H9 (cell line): ENCODE measurements around the gene NCAN. TPM values are rescaled to one million over a fixed set of nuclear protein-coding genes. Genes with fewer than 3 reads are reported as not detected.
A peak's percentile ranks its signal among the peaks of the same experiment; 100 is the strongest.

ENCODE experiments used
- DNase-seq: peaks from one replicate; pipeline ENCODE4 v3.0.0-alpha.2; 2017
- H2AFZ ChIP-seq: one replicate; pipeline ENCODE4 v1.6.1; 2013; ENCODE audit warnings: mild to moderate bottlenecking, low read length, control low read depth, moderate library complexity
- H2AK5ac ChIP-seq: 2 replicates; pipeline ENCODE4 v1.6.1; 2013; ENCODE audit warnings: low read length, control low read depth, mixed read lengths; ENCODE audit not compliant: insufficient read length
- H2BK120ac ChIP-seq: one replicate; pipeline ENCODE4 v1.6.1; 2013; ENCODE audit warnings: low read depth, mild to moderate bottlenecking, low read length, control low read depth, inconsistent platforms; ENCODE audit not compliant: poor library complexity, severe bottlenecking
- H2BK12ac ChIP-seq: 2 replicates; pipeline ENCODE4 v1.6.1; 2013; ENCODE audit warnings: low read length, control low read depth, mixed read lengths, low read depth; ENCODE audit not compliant: insufficient read length
- H2BK15ac ChIP-seq: 2 replicates; pipeline ENCODE4 v1.6.1; 2013; ENCODE audit warnings: low read depth, low read length, control low read depth
- H2BK20ac ChIP-seq: one replicate; pipeline ENCODE4 v1.6.1; 2013; ENCODE audit warnings: low read depth, mild to moderate bottlenecking, low read length, control low read depth, inconsistent platforms; ENCODE audit not compliant: poor library complexity, severe bottlenecking
- H2BK5ac ChIP-seq: 2 replicates; pipeline ENCODE4 v1.6.1; 2013; ENCODE audit warnings: low read length, control low read depth, mixed read lengths; ENCODE audit not compliant: insufficient read length
- H3K14ac ChIP-seq: 2 replicates; pipeline ENCODE4 v1.6.1; 2013; ENCODE audit warnings: low read length, control low read depth; ENCODE audit not compliant: insufficient read depth
- H3K18ac ChIP-seq: 2 replicates; pipeline ENCODE4 v1.6.1; 2013; ENCODE audit warnings: low read depth, mild to moderate bottlenecking, mixed read lengths, low read length, control low read depth; ENCODE audit not compliant: insufficient read length
- H3K23ac ChIP-seq: 2 replicates; pipeline ENCODE4 v1.6.1; 2013; ENCODE audit warnings: low read length, control low read depth, mixed read lengths, low read depth; ENCODE audit not compliant: insufficient read length
- H3K23me2 ChIP-seq: 2 replicates; pipeline ENCODE4 v1.6.1; 2013; ENCODE audit warnings: low read depth, mild to moderate bottlenecking, mixed read lengths, low read length, control low read depth; ENCODE audit not compliant: insufficient read length, poor library complexity, severe bottlenecking
- H3K27ac ChIP-seq: 2 replicates; pipeline ENCODE4 v1.5.1; 2013; ENCODE audit warnings: low read length, control low read depth, mixed read lengths, low read depth; ENCODE audit not compliant: insufficient read length
- H3K27me3 ChIP-seq: 2 replicates; pipeline ENCODE4 v1.6.1; 2013; ENCODE audit warnings: low read length, control low read depth, inconsistent platforms; ENCODE audit not compliant: insufficient read depth
- H3K4ac ChIP-seq: 2 replicates; pipeline ENCODE4 v1.6.1; 2013; ENCODE audit warnings: low read depth, mild to moderate bottlenecking, control low read depth, inconsistent platforms, low read length, moderate library complexity
- H3K4me1 ChIP-seq: 2 replicates; pipeline ENCODE4 v1.6.1; 2013; ENCODE audit warnings: low read length, control low read depth, inconsistent platforms; ENCODE audit not compliant: insufficient read depth
- H3K4me2 ChIP-seq: 2 replicates; pipeline ENCODE4 v1.6.1; 2013; ENCODE audit warnings: low read length, control low read depth, mixed read lengths; ENCODE audit not compliant: insufficient read length, insufficient read depth
- H3K56ac ChIP-seq: 2 replicates; pipeline ENCODE4 v1.6.1; 2013; ENCODE audit warnings: low read depth, mild to moderate bottlenecking, mixed read lengths, low read length, control low read depth; ENCODE audit not compliant: insufficient read length
- H3K79me1 ChIP-seq: 2 replicates; pipeline ENCODE4 v1.6.1; 2013; ENCODE audit warnings: low read depth, mild to moderate bottlenecking, moderate library complexity, low read length, control low read depth, inconsistent platforms; ENCODE audit not compliant: insufficient read depth, poor library complexity, severe bottlenecking
- H3K79me2 ChIP-seq: 2 replicates; pipeline ENCODE4 v1.6.1; 2013; ENCODE audit warnings: low read length, control low read depth, inconsistent platforms; ENCODE audit not compliant: insufficient read depth
- H3K9ac ChIP-seq: 2 replicates; pipeline ENCODE4 v1.6.1; 2013; ENCODE audit warnings: low read length, control low read depth, mixed read lengths; ENCODE audit not compliant: insufficient read length; ENCODE audit errors: extremely low read depth
- H3K9me3 ChIP-seq: one replicate; pipeline ENCODE4 v1.6.1; 2013; ENCODE audit warnings: low read depth, low read length, inconsistent platforms; ENCODE audit not compliant: control insufficient read depth
- H3T11ph ChIP-seq: one replicate; pipeline ENCODE4 v1.6.1; 2013; ENCODE audit warnings: mild to moderate bottlenecking, low read length, control low read depth, inconsistent platforms
- H4K20me1 ChIP-seq: one replicate; pipeline ENCODE4 v1.6.1; 2013; ENCODE audit not compliant: control insufficient read depth, insufficient read length, insufficient read depth
- H4K5ac ChIP-seq: 2 replicates; pipeline ENCODE4 v1.6.1; 2013; ENCODE audit warnings: low read depth, mild to moderate bottlenecking, mixed read lengths, low read length, control low read depth; ENCODE audit not compliant: insufficient read length
- H4K8ac ChIP-seq: replicated peaks from 2 replicates; pipeline ENCODE4 v1.6.1; 2013; ENCODE audit warnings: low read length, control low read depth, mixed read lengths, low read depth; ENCODE audit not compliant: insufficient read length
- H4K91ac ChIP-seq: 2 replicates; pipeline ENCODE4 v1.6.1; 2013; ENCODE audit warnings: low read depth, mild to moderate bottlenecking, moderate library complexity, mixed read lengths, low read length, control low read depth; ENCODE audit not compliant: insufficient read length
- H3K27ac Mint-ChIP-seq, 3 experiments: 2 replicates in 2 of 3; 3 replicates in 1 of 3; pipeline ENCODE4 v1.8.0; 2020 to 2021; ENCODE audit warnings: mixed read lengths in 3 of 3, mild to moderate bottlenecking in 1 of 3, moderate library complexity in 1 of 3
- H3K27me3 Mint-ChIP-seq: 2 replicates; pipeline ENCODE4 v1.8.0; 2021; ENCODE audit warnings: low read depth, mild to moderate bottlenecking, moderate library complexity, mixed read lengths
- H3K36me3 Mint-ChIP-seq, 3 experiments: 2 replicates in 2 of 3; 3 replicates in 1 of 3; pipeline ENCODE4 v1.8.0; 2020 to 2021; ENCODE audit warnings: low read depth in 3 of 3, mixed read lengths in 3 of 3; ENCODE audit not compliant: insufficient read depth in 1 of 3
- H3K4me1 Mint-ChIP-seq, 2 experiments: 2 replicates each; pipeline ENCODE4 v1.8.0; 2020; ENCODE audit warnings: mixed read lengths in 2 of 2
- H3K4me3 Mint-ChIP-seq, 2 experiments: 2 replicates in 1 of 2; 3 replicates in 1 of 2; pipeline ENCODE4 v1.8.0; 2020 to 2021; ENCODE audit warnings: mild to moderate bottlenecking in 2 of 2, mixed read lengths in 2 of 2, moderate library complexity in 1 of 2
- H3K9me3 Mint-ChIP-seq, 2 experiments: 2 replicates in 1 of 2; 3 replicates in 1 of 2; pipeline ENCODE4 v1.8.0; 2020; ENCODE audit warnings: mild to moderate bottlenecking in 2 of 2, mixed read lengths in 2 of 2, moderate library complexity in 1 of 2
- WGBS: extraction: QIAGEN DNeasy Blood & Tissue Kit; methylation state at CpG from one replicate; pipeline ENCODE4 v1.1.7; 2013; ENCODE audit warnings: missing lambda C conversion rate, low lambda C conversion rate, mixed read lengths; ENCODE audit not compliant: insufficient read length; ENCODE audit errors: extremely low coverage; 5-methylcytosine and 5-hydroxymethylcytosine counted together
- total RNA-seq: library from RNA; stranded (reverse); gene quantifications from 2 replicates; pipeline ENCODE4 v1.2.1, GENCODE V29; 2021
- TF ChIP-seq, protein P1 (sequence below): fragments of 200-600 bp; sonication (generic); conservative IDR thresholded peaks from 3 replicates; pipeline ENCODE4 v1.8.0; 2021; ENCODE audit warnings: antibody characterized with exemption, mild to moderate bottlenecking

NCAN gene
- total RNA-seq, 1 experiment from 2014 or later, result 1.6 TPM

DNA sequence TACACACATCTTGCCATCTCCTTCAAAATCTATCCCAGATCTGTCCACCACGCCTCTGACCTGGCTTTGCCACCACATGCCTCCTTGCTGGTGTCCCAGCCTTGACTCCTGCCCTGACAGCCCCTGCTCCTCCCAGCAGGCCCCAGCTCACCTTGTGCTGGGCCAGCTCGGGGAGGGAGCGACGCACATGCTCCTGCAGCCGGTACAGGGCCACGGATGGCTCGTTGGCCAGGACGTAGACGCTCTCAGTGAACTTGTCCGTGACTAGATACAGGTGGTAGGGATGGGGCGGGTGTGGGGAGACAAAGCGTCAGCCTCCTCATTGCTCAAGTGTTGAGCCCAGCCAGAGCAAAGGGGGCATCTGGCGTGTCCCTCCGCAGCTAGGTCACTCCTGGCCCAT lies 25.0 kb upstream of the NCAN start:
- Mint-ChIP-seq H3K27ac (no peak overlapping the region), H3K27me3 (no peaks in the 10 kb centered on the region)

More for the DNA sequence above, 25.0 kb upstream of the NCAN start:
- Mint-ChIP-seq H3K4me1 (peaks cover 0 to 7% of the 10 kb centered on the region in 2 experiments; a peak in 3 of 4 replicates), H3K4me3 (no peak overlapping the region), H3K9me3 (no peaks in the 10 kb centered on the region), H3K36me3 (peaks cover 8 to 13% (median 13%) of the 10 kb centered on the region in 3 experiments; a peak in 6 of 7 replicates)
- no peak overlapping the region for H4K8ac ChIP-seq
- peaks cover 3% of the 10 kb centered on the region for H3K23me2 ChIP-seq
- no peak overlapping the region for H3T11ph ChIP-seq
- no peak overlapping the region for H2AFZ ChIP-seq
- no peak overlapping the region for H2AK5ac ChIP-seq
- no peaks in the 10 kb centered on the region for H4K20me1 ChIP-seq
- no peak overlapping the region for H3K4me2 ChIP-seq
- no peak overlapping the region for H3K4ac ChIP-seq
- no peak overlapping the region for H2BK5ac ChIP-seq
- no peak overlapping the region for H3K27ac ChIP-seq
- no peak overlapping the region for H2BK120ac ChIP-seq
- H3K9ac ChIP-seq, result no peak overlapping the region
- H2BK20ac ChIP-seq, result no peak overlapping the region
- no peak for DNase-seq
- no peak overlapping the region for H3K23ac ChIP-seq
- WGBS, result no CpG with 5 or more reads among the region's 14 CpGs
- H3K4me1 ChIP-seq, result no peaks in the 10 kb centered on the region
- peaks cover 4% of the 10 kb centered on the region for H3K79me1 ChIP-seq
- no peak overlapping the region for H3K14ac ChIP-seq
- no peak overlapping the region for H4K5ac ChIP-seq
- H3K9me3 ChIP-seq, result no peaks in the 10 kb centered on the region
- TF ChIP-seq, protein P1, sequence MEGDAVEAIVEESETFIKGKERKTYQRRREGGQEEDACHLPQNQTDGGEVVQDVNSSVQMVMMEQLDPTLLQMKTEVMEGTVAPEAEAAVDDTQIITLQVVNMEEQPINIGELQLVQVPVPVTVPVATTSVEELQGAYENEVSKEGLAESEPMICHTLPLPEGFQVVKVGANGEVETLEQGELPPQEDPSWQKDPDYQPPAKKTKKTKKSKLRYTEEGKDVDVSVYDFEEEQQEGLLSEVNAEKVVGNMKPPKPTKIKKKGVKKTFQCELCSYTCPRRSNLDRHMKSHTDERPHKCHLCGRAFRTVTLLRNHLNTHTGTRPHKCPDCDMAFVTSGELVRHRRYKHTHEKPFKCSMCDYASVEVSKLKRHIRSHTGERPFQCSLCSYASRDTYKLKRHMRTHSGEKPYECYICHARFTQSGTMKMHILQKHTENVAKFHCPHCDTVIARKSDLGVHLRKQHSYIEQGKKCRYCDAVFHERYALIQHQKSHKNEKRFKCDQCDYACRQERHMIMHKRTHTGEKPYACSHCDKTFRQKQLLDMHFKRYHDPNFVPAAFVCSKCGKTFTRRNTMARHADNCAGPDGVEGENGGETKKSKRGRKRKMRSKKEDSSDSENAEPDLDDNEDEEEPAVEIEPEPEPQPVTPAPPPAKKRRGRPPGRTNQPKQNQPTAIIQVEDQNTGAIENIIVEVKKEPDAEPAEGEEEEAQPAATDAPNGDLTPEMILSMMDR, result no peak
- H2BK12ac ChIP-seq, result no peak overlapping the region
- H4K91ac ChIP-seq, result no peak overlapping the region
- H3K27me3 ChIP-seq, result no peaks in the 10 kb centered on the region
- H2BK15ac ChIP-seq, result 0 out of 2 replicates have a peak overlapping the region, but pooled peaks have one; percentile 19
- H3K56ac ChIP-seq, result no peak overlapping the region
- H3K18ac ChIP-seq, result no peak overlapping the region
- H3K79me2 ChIP-seq, result no peaks in the 10 kb centered on the region; the same call in 1 of the 2 replicates
